KMS-11 (cell line): Measurements from ENCODE around the gene SPOCD1.
"Not testable (repeated sequence)": the region's sequence is repeated elsewhere in the genome, so short reads cannot be mapped to it uniquely, and the experiment has no call there.

Source experiments
- H2AFZ ChIP-seq: fragments of 200-600 bp; sonication (generic); 2 replicates; pipeline ENCODE4 v1.6.1; 2016; ENCODE audit warnings: antibody characterized with exemption, mixed run types, low read depth
- H3K27ac ChIP-seq: fragments of 200-600 bp; sonication (generic); 2 replicates; pipeline ENCODE4 v1.6.1; 2016; ENCODE audit warnings: mild to moderate bottlenecking, mixed run types
- H3K27me3 ChIP-seq: fragments of 200-600 bp; sonication (generic); 2 replicates; pipeline ENCODE4 v1.6.1; 2017; ENCODE audit warnings: mild to moderate bottlenecking, low read depth, mixed run types, moderate library complexity; ENCODE audit not compliant: insufficient read depth
- H3K36me3 ChIP-seq: fragments of 200-600 bp; sonication (generic); 2 replicates; pipeline ENCODE4 v1.6.1; 2017; ENCODE audit warnings: mild to moderate bottlenecking, mixed run types; ENCODE audit not compliant: insufficient read depth
- H3K4me1 ChIP-seq: fragments of 200-600 bp; sonication (generic); 2 replicates; pipeline ENCODE4 v1.6.1; 2016; ENCODE audit warnings: mild to moderate bottlenecking, low read depth, mixed run types; ENCODE audit not compliant: poor library complexity, severe bottlenecking
- H3K4me2 ChIP-seq: fragments of 200-600 bp; sonication (generic); 2 replicates; pipeline ENCODE4 v1.7.0; 2016; ENCODE audit warnings: mild to moderate bottlenecking, mixed run types
- H3K4me3 ChIP-seq: fragments of 200-600 bp; sonication (generic); IDR thresholded peaks from 2 replicates; pipeline ENCODE4 v1.6.1; 2017; ENCODE audit warnings: low read depth, low read length, mixed read lengths; ENCODE audit not compliant: insufficient read depth
- H3K79me2 ChIP-seq: fragments of 200-600 bp; sonication (generic); 2 replicates; pipeline ENCODE4 v1.6.1; 2016; ENCODE audit warnings: low read depth, mixed run types; ENCODE audit not compliant: insufficient read depth
- H3K9ac ChIP-seq: fragments of 200-600 bp; sonication (generic); 2 replicates; pipeline ENCODE4 v1.6.1; 2016; ENCODE audit warnings: mild to moderate bottlenecking, mixed run types
- H4K20me1 ChIP-seq: fragments of 200-600 bp; sonication (generic); 2 replicates; pipeline ENCODE4 v1.6.1; 2016; ENCODE audit warnings: mild to moderate bottlenecking, mixed run types; ENCODE audit not compliant: insufficient read depth
- CTCF ChIP-seq: fragments of 200-600 bp; sonication (generic); conservative IDR thresholded peaks from 2 replicates; pipeline ENCODE4 v1.6.1; 2017; ENCODE audit warnings: low read depth, mild to moderate bottlenecking, antibody characterized with exemption, low read length, moderate library complexity, mixed read lengths

SPOCD1 gene

GRCh38 chr1:31822766-31823165 is 6.9 kb upstream of the SPOCD1 start:
- H3K4me1 ChIP-seq: no peaks in the 10 kb centered on the region
- no peak overlapping the region for H3K9ac ChIP-seq
- H3K4me2 ChIP-seq: no peak overlapping the region
- no peaks in the 10 kb centered on the region for H3K36me3 ChIP-seq
- H3K27me3 ChIP-seq: no peaks in the 10 kb centered on the region
- H3K27ac ChIP-seq: no peak overlapping the region
- no peak overlapping the region for H3K4me3 ChIP-seq
- no peaks in the 10 kb centered on the region for H4K20me1 ChIP-seq
- no peak overlapping the region for H2AFZ ChIP-seq
- TF ChIP-seq CTCF: no peak
- H3K79me2 ChIP-seq: no peaks in the 10 kb centered on the region

GRCh38 chr1:31820196-31820595 is 4.4 kb upstream of the SPOCD1 start:
- H3K27ac ChIP-seq, H3K4me3 ChIP-seq, H2AFZ ChIP-seq, H4K20me1 ChIP-seq, H3K9ac ChIP-seq, H3K27me3 ChIP-seq, H3K4me1 ChIP-seq, H3K4me2 ChIP-seq, H3K36me3 ChIP-seq, H3K79me2 ChIP-seq: not testable (repeated sequence)

GRCh38 chr1:31818206-31818605 is 2.4 kb upstream of the SPOCD1 start:
- no peak overlapping the region for H3K27ac ChIP-seq
- no peak overlapping the region for H3K4me2 ChIP-seq
- H3K4me1 ChIP-seq: peaks cover 9% of the 10 kb centered on the region

GRCh38 chr1:31816947-31817346 is 1.1 kb upstream of the SPOCD1 start:
- not testable (repeated sequence) for H3K27me3 ChIP-seq, H3K27ac ChIP-seq, H2AFZ ChIP-seq, H3K4me1 ChIP-seq, H3K9ac ChIP-seq, H3K36me3 ChIP-seq, H3K4me3 ChIP-seq, H3K4me2 ChIP-seq, H3K79me2 ChIP-seq, H4K20me1 ChIP-seq

More at GRCh38 chr1:31818206-31818605, 2.4 kb upstream of the SPOCD1 start:
- no peak overlapping the region for H2AFZ ChIP-seq
- no peaks in the 10 kb centered on the region for H3K27me3 ChIP-seq
- no peak overlapping the region for H3K4me3 ChIP-seq
- no peaks in the 10 kb centered on the region for H4K20me1 ChIP-seq
- H3K79me2 ChIP-seq: no peaks in the 10 kb centered on the region
- H3K9ac ChIP-seq: no peak overlapping the region
- no peaks in the 10 kb centered on the region for H3K36me3 ChIP-seq
- TF ChIP-seq CTCF: no peak

GRCh38 chr1:31816501-31816900 is 679 bp upstream of the SPOCD1 start:
- not testable (repeated sequence) for H4K20me1 ChIP-seq, H3K79me2 ChIP-seq, H3K4me3 ChIP-seq, H3K36me3 ChIP-seq, H3K9ac ChIP-seq, H3K27ac ChIP-seq, H3K27me3 ChIP-seq, H3K4me2 ChIP-seq, H3K4me1 ChIP-seq, H2AFZ ChIP-seq

GRCh38 chr1:31815307-31815645 is 546 bp downstream of the SPOCD1 start:
- Histone ChIP-seq H3K27ac (no peak overlapping the region), H3K4me2 (peak overlapping the region; percentile 34; the same call in 1 of the 2 replicates), H3K79me2 (no peaks in the 10 kb centered on the region), H3K27me3 (no peaks in the 10 kb centered on the region), H3K9ac (no peak overlapping the region), H3K4me1 (peaks cover 9% of the 10 kb centered on the region), H3K4me3 (no peak overlapping the region), H2AFZ (peak overlapping the region; percentile 84), H3K36me3 (no peaks in the 10 kb centered on the region), H4K20me1 (no peaks in the 10 kb centered on the region)
- no peak for TF ChIP-seq CTCF
